GM21723 (cell line): ENCODE measurements around the gene FASTKD1.
"Not testable (repeated sequence)": the region's sequence is repeated elsewhere in the genome, so short reads cannot be mapped to it uniquely, and the experiment has no call there.

Experiments
- ATAC-seq: cut with Tn5 transposase; IDR thresholded peaks from one replicate; pipeline ENCODE4 v1.9.1; 2021; ENCODE audit warnings: mild to moderate bottlenecking, moderate library complexity; ENCODE audit not compliant: unreplicated experiment

Gene FASTKD1

DNA sequence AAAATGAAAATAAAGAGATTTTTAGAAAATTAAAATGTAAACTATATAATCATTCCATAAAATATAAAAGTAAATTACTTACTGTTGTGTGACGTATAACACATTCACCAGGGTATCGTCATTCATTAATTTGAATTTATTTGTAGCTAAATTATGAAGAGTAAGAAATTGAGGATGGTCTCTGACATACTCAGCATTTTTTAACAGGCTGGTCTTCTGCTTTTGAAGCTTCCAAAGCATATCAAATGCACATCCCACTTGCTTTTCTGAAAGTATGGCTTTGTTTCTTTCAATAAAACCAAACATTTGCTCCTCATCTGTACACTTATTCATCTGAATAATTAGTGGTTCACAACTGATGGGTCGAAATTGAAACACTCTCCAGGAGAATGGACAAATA lies 2.1 kb downstream of the FASTKD1 start:
- no peak for ATAC-seq

DNA sequence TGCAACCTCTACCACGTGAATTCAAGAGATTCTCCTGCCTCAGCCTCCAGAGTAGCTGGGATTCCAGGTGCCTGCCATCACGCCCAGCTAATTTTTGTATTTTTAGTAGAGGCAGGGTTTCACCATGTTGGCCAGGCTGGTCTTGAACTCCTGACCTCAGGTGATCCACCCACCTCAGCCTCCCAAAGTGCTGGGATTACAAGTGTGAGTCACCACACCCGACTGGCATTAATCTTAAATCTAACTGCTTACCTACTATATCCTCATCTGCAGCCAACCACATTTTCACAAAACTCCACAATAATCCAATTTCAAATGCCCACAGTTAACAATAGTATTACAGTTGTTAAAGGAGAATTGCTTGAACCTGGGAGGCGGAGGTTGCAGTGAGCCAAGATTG lies 2.9 kb downstream of the FASTKD1 start:
- ATAC-seq, result not testable (repeated sequence)

DNA sequence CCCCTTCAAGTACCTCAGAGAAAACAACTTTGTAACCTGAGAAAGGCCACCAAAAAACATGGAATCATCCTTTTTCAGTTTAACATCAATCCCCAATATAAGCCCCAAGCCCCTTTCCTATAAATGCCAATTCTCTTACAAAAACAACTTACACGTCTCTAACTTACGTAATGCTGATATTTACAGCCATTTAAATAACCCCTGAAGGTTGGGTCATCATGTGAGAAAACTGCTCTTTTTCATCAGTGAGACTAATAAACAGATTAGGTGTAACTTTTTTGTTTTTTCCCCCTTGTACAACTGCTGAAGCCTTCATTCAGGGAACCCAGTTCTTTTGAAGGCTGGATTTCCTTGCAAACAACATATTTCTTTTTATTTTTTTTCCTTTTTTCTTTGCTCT lies 3.7 kb downstream of the FASTKD1 start:
- no peak for ATAC-seq

GRCh38 chr2:169565686-169566085 lies 8.0 kb downstream of the FASTKD1 start:
- ATAC-seq, result no peak

DNA sequence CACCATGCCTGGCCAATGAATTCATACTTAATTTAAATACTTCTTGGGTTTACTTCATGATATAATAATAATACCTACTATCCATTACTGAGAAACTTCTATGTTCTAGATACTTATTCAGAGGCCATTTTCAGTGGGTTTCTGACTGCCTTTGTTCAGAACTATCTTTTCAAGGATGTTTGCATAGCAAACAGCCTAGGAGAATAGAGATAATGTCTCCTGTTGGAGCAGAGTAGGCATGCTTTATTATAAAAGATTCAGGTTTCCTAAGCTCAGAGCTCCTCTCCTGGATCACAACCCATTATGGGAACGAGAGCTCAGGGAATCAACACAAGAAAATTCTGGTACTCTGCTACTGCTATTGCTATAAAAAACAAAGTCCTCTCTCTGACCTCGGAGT lies 11.1 kb downstream of the FASTKD1 start:
- no peak for ATAC-seq

- ATAC-seq, result not testable (repeated sequence)
Observed at GRCh38 chr2:169562084-169562483, 11.6 kb downstream of the FASTKD1 start.

DNA sequence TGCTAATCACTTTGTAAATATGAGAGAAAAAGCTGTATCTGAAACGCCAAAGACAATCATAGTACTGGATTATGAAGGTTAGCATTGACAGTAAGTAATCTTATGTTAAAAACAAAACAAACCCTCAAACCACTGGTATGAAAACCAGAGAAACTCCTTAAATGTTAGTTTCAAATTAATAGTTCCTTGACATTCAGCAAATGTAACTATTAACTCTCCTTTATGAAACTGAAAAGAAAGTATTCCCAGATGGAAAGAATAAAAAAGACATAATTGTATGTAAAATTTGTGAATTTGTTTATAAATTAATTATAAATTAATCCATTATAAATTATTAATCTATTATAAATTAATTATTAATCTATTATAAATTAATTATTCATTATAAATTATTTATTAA lies 12.3 kb downstream of the FASTKD1 start:
- ATAC-seq, result no peak

DNA sequence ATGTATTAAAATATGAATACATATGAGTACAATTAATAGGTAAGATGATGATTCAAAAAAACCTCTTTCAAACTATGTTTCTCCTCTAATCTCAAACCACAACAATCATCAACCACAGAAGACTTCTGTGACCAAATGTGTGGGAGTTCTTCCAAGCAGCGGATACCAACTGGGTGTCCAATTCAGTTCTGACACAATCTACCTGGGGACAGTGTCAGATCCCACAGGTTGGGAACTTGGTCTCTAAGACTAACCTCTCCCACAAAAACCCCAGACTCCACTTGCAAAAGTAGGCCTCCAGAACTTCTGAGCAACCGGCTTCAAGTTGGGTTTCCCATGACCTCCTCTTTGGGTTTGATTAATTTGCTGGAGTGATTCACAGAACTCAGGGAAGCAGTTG lies 26.9 kb downstream of the FASTKD1 start:
- no peak for ATAC-seq

DNA sequence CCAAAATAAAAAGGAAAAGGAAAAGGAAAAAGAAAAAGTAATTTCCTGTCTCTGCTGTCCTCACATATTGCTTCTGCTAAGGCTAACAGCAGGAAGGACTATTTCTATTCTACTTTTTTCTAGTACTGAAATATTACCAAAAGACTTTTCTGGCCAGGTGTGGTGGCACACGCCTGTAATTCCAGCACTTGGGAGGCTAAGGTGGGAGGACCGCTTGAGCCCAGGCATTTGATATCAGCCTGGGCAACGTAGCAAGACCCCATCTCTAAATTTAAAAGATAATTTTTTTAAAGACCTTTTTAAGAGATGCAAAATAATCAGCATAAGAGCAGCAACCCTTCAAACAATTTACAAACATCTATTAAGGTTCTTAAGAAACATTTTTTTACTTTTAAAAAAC lies 31.2 kb downstream of the FASTKD1 start:
- ATAC-seq, result no peak

GRCh38 chr2:169540146-169540545 lies 33.5 kb downstream of the FASTKD1 start:
- no peak for ATAC-seq

DNA sequence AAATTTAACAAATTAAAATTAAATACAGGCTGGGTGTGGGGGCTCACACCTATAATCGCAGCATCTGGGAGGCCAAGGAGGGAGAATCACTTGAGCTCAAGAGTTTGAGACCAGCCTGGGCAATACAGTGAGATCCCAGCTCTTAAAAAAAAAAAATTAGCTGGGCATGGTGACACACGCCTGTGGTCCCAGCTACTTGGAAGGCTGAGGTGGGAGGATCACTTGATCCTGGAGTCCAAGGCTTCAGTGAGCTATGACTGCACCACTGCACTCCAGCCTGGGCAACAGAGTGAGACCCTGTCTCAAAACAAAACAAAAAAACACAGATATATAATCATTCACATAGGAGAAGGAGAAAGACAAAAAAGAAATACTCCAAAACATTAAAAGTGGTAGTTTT lies 34.2 kb downstream of the FASTKD1 start:
- not testable (repeated sequence) for ATAC-seq

DNA sequence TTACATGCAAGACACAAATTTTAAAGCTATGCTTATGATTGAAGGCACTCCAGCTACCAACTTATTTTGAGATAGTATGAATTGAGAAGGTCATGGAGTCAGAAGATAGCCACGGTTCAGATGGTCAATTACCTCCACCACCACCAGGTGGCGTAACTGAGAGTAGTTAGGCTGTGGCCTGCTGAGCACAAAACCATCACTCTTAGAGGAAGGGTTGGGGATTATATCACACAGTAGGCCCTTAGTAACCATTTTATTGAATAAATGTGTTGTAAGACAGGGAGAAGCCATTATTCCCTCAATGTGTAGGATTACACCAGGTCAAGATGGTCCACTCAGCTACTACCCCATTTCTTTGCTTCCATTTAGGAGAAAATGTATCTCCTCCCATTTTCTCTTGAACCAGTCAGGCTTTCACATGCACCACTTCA lies 45.4 kb downstream of the FASTKD1 start:
- peak; percentile 93 for ATAC-seq

- ATAC-seq, result no peak
Observed at GRCh38 chr2:169526451-169526850, 47.2 kb downstream of the FASTKD1 start.

DNA sequence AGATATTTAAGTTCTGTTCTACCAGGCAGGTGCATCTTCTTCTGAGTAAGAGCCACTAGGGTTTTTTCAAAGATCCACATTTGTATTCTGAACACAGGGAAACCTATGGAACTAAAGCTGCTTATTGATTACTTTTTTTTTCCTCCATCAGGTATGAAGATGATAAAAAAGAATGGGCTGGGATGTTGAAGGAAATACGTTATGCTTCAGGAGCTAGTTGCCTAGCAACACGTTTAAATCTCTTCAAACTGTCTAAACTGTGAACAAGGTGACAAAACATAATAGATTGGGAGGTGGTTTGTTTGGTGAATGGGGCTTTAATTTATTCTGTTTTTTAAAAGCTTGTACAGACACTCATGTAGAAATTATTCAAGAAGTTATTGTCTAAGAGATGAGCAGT lies 48.2 kb downstream of the FASTKD1 start:
- ATAC-seq, result no peak

- ATAC-seq, result no peak
Observed at GRCh38 chr2:169523681-169524080, 50.0 kb downstream of the FASTKD1 start.

DNA sequence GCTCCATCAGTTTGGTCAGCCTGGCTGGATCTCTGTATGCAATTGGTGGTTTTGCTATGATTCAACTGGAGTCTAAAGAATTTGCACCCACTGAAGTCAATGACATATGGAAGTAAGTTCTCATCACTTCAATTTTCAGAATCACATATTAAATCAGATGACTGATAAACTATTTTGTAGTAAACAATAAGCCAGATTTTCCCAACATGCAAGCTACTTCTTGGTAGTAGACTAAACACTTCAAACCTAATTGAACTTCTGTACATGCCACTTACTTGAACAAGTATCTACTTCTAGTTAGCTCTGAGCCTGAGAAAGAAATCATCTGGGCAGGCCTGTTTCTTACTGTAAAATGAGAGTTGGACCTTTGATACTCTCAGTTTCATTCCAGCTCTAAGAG lies 52.8 kb downstream of the FASTKD1 start:
- no peak for ATAC-seq

GRCh38 chr2:169516488-169516995 lies 57.1 kb downstream of the FASTKD1 start:
- ATAC-seq, result not testable (repeated sequence)

DNA sequence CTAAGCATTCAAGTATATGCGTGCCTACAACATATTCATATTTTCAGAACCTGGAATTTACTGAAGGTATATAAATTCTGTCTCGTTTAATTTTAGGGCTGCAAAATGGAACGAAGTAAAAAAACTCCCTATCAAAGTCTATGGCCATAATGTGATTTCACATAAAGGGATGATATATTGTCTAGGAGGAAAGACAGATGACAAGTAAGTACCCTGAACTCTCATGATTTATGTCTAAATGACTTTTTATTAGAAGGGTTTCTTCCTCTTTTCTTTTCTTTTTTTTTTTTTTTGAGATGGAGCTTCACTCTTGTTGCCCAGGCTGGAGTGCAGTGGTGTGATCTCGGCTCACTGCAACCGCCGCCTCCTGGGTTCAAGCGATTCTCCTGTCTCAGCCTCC lies 58.9 kb downstream of the FASTKD1 start:
- not testable (repeated sequence) for ATAC-seq

- no peak for ATAC-seq
Observed at GRCh38 chr2:169513926-169514325, 59.7 kb downstream of the FASTKD1 start.

- ATAC-seq, result no peak
Observed at GRCh38 chr2:169513094-169513493, 60.6 kb downstream of the FASTKD1 start.

- ATAC-seq, result no peak
Observed at GRCh38 chr2:169512525-169512924, 61.1 kb downstream of the FASTKD1 start.

DNA sequence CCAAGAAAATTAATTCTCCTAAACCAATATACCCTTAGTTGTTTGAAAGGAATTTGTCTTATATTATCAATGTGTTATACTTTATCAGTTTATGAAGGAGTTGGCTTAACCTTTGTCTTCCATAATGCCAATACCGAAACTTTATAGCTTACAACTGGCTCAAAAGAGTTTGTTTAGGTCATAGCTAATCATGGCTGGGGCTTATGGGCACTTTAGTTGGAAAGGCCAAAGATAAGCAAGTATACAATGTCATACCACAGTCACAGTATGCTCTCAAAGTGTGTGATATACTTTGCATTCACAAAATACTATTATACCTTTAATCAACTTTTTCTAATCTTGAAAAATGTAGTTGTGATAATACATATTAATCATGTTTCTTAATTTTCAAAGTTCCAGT lies 61.8 kb downstream of the FASTKD1 start:
- no peak for ATAC-seq

DNA sequence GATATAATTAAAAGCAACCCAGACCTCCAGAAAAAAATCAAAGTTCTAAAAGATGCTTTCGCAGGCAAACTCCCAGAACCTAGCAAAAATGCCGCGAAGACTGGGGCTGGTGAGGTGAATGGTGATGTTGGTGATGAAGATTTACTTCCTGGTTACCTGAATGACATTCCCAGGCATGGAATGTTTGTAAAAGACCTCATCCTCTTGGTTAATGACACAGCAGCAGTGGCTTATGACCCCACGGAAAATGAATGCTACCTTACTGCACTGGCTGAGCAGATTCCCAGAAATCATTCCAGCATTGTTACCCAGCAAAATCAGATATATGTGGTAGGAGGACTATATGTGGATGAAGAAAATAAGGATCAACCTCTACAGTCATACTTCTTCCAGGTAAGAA lies 63.2 kb downstream of the FASTKD1 start:
- no peak for ATAC-seq

DNA sequence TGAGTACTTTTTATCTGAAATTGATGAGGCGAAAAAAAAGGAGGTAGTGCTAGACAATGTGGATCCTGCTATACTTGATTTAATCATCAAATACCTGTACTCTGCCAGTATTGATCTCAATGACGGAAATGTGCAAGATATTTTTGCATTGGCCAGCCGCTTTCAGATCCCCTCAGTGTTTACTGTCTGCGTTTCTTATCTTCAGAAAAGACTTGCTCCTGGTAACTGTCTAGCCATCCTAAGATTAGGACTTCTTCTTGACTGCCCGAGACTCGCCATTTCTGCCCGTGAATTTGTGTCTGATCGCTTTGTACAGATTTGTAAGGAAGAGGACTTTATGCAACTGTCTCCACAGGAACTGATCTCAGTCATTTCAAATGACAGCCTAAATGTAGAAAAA lies 63.7 kb downstream of the FASTKD1 start:
- ATAC-seq, result no peak
